Hepatocyte (in vitro differentiated cells): ENCODE measurements around the gene NUDT21. TPM values are rescaled to one million over a fixed set of nuclear protein-coding genes. Genes with fewer than 3 reads are reported as not detected.

Source experiments
- DNase-seq: peaks from one replicate; pipeline ENCODE4 v3.0.0-alpha.2; 2016; ENCODE audit warnings: low spot score
- H2AFZ ChIP-seq: fragments of 200-600 bp; sonication (generic); 2 replicates; pipeline ENCODE4 v1.6.0; 2016; ENCODE audit warnings: antibody characterized with exemption, mild to moderate bottlenecking
- H3K27ac ChIP-seq: fragments of 200-600 bp; sonication (generic); 2 replicates; pipeline ENCODE4 v1.5.1; 2016; ENCODE audit warnings: mild to moderate bottlenecking
- H3K27me3 ChIP-seq: fragments of 200-600 bp; sonication (generic); 2 replicates; pipeline ENCODE4 v1.6.1; 2016
- H3K36me3 ChIP-seq: fragments of 200-600 bp; sonication (generic); replicated peaks from 2 replicates; pipeline ENCODE4 v1.5.1; 2016; ENCODE audit warnings: low read depth; ENCODE audit not compliant: insufficient read depth
- H3K4me1 ChIP-seq: fragments of 200-600 bp; sonication (generic); 2 replicates; pipeline ENCODE4 v1.5.1; 2016; ENCODE audit warnings: mild to moderate bottlenecking, moderate library complexity; ENCODE audit not compliant: insufficient read depth
- H3K4me2 ChIP-seq: fragments of 200-600 bp; sonication (generic); 2 replicates; pipeline ENCODE4 v1.6.0; 2016
- H3K4me3 ChIP-seq: fragments of 200-600 bp; sonication (generic); 2 replicates; pipeline ENCODE4 v1.5.1; 2016; ENCODE audit warnings: mild to moderate bottlenecking
- H3K79me2 ChIP-seq: fragments of 200-600 bp; sonication (generic); 2 replicates; pipeline ENCODE4 v1.6.0; 2017; ENCODE audit warnings: mild to moderate bottlenecking
- H3K9me2 ChIP-seq: fragments of 200-600 bp; sonication (generic); replicated peaks from 2 replicates; pipeline ENCODE4 v1.6.0; 2017; ENCODE audit warnings: mild to moderate bottlenecking; ENCODE audit not compliant: insufficient read depth
- H3K9me3 ChIP-seq: fragments of 200-600 bp; sonication (generic); 2 replicates; pipeline ENCODE4 v1.5.1; 2016; ENCODE audit warnings: low read depth, mild to moderate bottlenecking
- H4K20me1 ChIP-seq: fragments of 200-600 bp; sonication (generic); 2 replicates; pipeline ENCODE4 v1.6.0; 2016; ENCODE audit warnings: mild to moderate bottlenecking; ENCODE audit not compliant: insufficient read depth, poor library complexity, severe bottlenecking
- CTCF ChIP-seq: fragments of 200-600 bp; sonication (generic); IDR thresholded peaks from 2 replicates; pipeline ENCODE4 v1.5.1; 2016; ENCODE audit warnings: antibody characterized with exemption, mild to moderate bottlenecking; ENCODE audit not compliant: poor library complexity
- EZH2 ChIP-seq: fragments of 200-600 bp; sonication (generic); IDR thresholded peaks from 2 replicates; pipeline ENCODE4 v1.6.1; 2016; ENCODE audit warnings: antibody characterized with exemption, mild to moderate bottlenecking, borderline replicate concordance
- EZH2phosphoT487 ChIP-seq: fragments of 200-600 bp; sonication (generic); IDR thresholded peaks from one replicate; pipeline ENCODE4 v1.6.1; 2018; ENCODE audit warnings: antibody characterized with exemption, mild to moderate bottlenecking, low read depth, moderate library complexity; ENCODE audit not compliant: unreplicated experiment, severe bottlenecking
- WGBS: methylation state at CpG from one replicate; pipeline ENCODE4 v1.1.6; 2016; ENCODE audit warnings: low lambda C conversion rate; ENCODE audit errors: missing lambda C conversion rate; 5-methylcytosine and 5-hydroxymethylcytosine counted together
- polyA plus RNA-seq: library from polyadenylated mRNA; unstranded; fragments of >200 nt; fragmentation: Nextera tagmentation; extraction: Ambion mirVana; gene quantifications from 2 replicates; pipeline ENCODE4 v1.2.1, GENCODE V29; 2016
- total RNA-seq: library from RNA; depleted of rRNA; stranded (reverse); fragments of >200 nt; gene quantifications from 2 replicates; pipeline ENCODE4 v1.2.3, GENCODE V29; 2014

The NUDT21 gene
- total and polyA plus RNA-seq, 2 experiments from 2014 or later: 44.7 to 76.6 TPM

GRCh38 chr16:56475201-56475600, 24.1 kb upstream of the NUDT21 start:
- Histone ChIP-seq H2AFZ (no peak overlapping the region), H3K27ac (no peak overlapping the region), H3K36me3 (no peaks in the 10 kb centered on the region), H3K4me3 (no peak overlapping the region), H3K4me2 (no peak overlapping the region), H3K27me3 (no peaks in the 10 kb centered on the region), H3K9me2 (no peaks in the 10 kb centered on the region), H3K79me2 (no peaks in the 10 kb centered on the region), H3K4me1 (no peaks in the 10 kb centered on the region), H3K9me3 (no peaks in the 10 kb centered on the region), H4K20me1 (no peaks in the 10 kb centered on the region)
- TF ChIP-seq EZH2phosphoT487: no peak
- TF ChIP-seq EZH2: no peak
- no peak for TF ChIP-seq CTCF
- no peak for DNase-seq
- 88% methylated on average over 2 of the region's 2 CpGs for WGBS

GRCh38 chr16:56470666-56471065, 19.5 kb upstream of the NUDT21 start:
- Histone ChIP-seq H4K20me1 (no peaks in the 10 kb centered on the region), H3K27ac (no peak overlapping the region), H3K4me2 (no peak overlapping the region), H3K27me3 (no peaks in the 10 kb centered on the region), H3K79me2 (no peaks in the 10 kb centered on the region), H3K4me3 (no peak overlapping the region), H3K9me2 (no peaks in the 10 kb centered on the region), H3K4me1 (no peaks in the 10 kb centered on the region), H2AFZ (no peak overlapping the region), H3K36me3 (no peaks in the 10 kb centered on the region), H3K9me3 (no peaks in the 10 kb centered on the region)
- 100% methylated on average over 1 of the region's 1 CpG for WGBS
- no peak for DNase-seq
- TF ChIP-seq EZH2 (no peak), CTCF (no peak), EZH2phosphoT487 (no peak)

GRCh38 chr16:56470232-56470631, 19.1 kb upstream of the NUDT21 start:
- Histone ChIP-seq H2AFZ (no peak overlapping the region), H3K9me3 (no peaks in the 10 kb centered on the region), H3K27me3 (no peaks in the 10 kb centered on the region), H3K27ac (no peak overlapping the region), H3K4me1 (no peaks in the 10 kb centered on the region), H3K79me2 (no peaks in the 10 kb centered on the region), H3K4me2 (no peak overlapping the region), H4K20me1 (no peaks in the 10 kb centered on the region), H3K9me2 (no peaks in the 10 kb centered on the region), H3K4me3 (no peak overlapping the region), H3K36me3 (no peaks in the 10 kb centered on the region)
- DNase-seq: no peak
- 91% methylated on average over 3 of the region's 3 CpGs for WGBS
- TF ChIP-seq EZH2phosphoT487: no peak
- no peak for TF ChIP-seq CTCF
- TF ChIP-seq EZH2: no peak

GRCh38 chr16:56469748-56470147, 18.6 kb upstream of the NUDT21 start:
- H3K4me2 ChIP-seq: no peak overlapping the region
- no peaks in the 10 kb centered on the region for H3K4me1 ChIP-seq
- no peaks in the 10 kb centered on the region for H3K9me3 ChIP-seq
- no peaks in the 10 kb centered on the region for H3K9me2 ChIP-seq
- no peak overlapping the region for H2AFZ ChIP-seq
- H3K79me2 ChIP-seq: no peaks in the 10 kb centered on the region
- DNase-seq: no peak
- no peaks in the 10 kb centered on the region for H3K36me3 ChIP-seq
- no peak overlapping the region for H3K4me3 ChIP-seq
- no peak for TF ChIP-seq CTCF
- TF ChIP-seq EZH2: no peak
- TF ChIP-seq EZH2phosphoT487: no peak
- H4K20me1 ChIP-seq: no peaks in the 10 kb centered on the region
- H3K27ac ChIP-seq: no peak overlapping the region
- 82% methylated on average over 7 of the region's 7 CpGs for WGBS
- no peaks in the 10 kb centered on the region for H3K27me3 ChIP-seq
